ENCODE data around the gene CHP1. TPM values are rescaled to one million over a fixed set of nuclear protein-coding genes. Genes with fewer than 3 reads are reported as not detected.

CHP1 gene
- total RNA-seq, 1 experiment from 2014 or later, result 101 TPM

GRCh38 chr15:41283653-41284426 is 52.8 kb downstream of the CHP1 start (continued):
- TF ChIP-seq, protein P1, sequence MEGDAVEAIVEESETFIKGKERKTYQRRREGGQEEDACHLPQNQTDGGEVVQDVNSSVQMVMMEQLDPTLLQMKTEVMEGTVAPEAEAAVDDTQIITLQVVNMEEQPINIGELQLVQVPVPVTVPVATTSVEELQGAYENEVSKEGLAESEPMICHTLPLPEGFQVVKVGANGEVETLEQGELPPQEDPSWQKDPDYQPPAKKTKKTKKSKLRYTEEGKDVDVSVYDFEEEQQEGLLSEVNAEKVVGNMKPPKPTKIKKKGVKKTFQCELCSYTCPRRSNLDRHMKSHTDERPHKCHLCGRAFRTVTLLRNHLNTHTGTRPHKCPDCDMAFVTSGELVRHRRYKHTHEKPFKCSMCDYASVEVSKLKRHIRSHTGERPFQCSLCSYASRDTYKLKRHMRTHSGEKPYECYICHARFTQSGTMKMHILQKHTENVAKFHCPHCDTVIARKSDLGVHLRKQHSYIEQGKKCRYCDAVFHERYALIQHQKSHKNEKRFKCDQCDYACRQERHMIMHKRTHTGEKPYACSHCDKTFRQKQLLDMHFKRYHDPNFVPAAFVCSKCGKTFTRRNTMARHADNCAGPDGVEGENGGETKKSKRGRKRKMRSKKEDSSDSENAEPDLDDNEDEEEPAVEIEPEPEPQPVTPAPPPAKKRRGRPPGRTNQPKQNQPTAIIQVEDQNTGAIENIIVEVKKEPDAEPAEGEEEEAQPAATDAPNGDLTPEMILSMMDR (IDR thresholded peaks at IDR 0.05 in 2 of 3, conservative IDR thresholded peaks at IDR 0.05 in 1 of 3; ENCODE audit: borderline replicate concordance in 1 of 3, insufficient read depth in 1 of 3, low read depth in 2 of 3, low read length in 2 of 3), result no peak

- intact Hi-C loops (cut with micrococcal nuclease), result loop anchor here (5.0 kb wide), 1 partner anchor 167 kb away; the partner anchor contains the start of gene INO80
- peaks cover 22 to 40% of the 10 kb centered on the region in 2 experiments for H3K36me3 ChIP-seq (ENCODE audit: control insufficient read depth in 1 of 2, insufficient read depth in 2 of 2, low read length in 2 of 2)
- no peaks in the 10 kb centered on the region for H3K9me3 ChIP-seq (ENCODE audit: control insufficient read depth in 1 of 2, insufficient read depth in 1 of 2, low read depth in 1 of 2, low read length in 2 of 2)
- ChIA-PET POLR2A (no interaction called here), CTCF (no interaction called here), RAD21 (ENCODE audit: low non-redundant PET in 1 of 2, low total read pairs in 2 of 2, uncharacterized antibody in 2 of 2, unreplicated experiment in 2 of 2) (no interaction called here)
- BruUV-seq (replicated peaks), result TSS peak; percentile 45
- peaks cover 9 to 32% of the 10 kb centered on the region in 2 experiments; a peak in 3 of 4 replicates for H3K4me1 ChIP-seq (ENCODE audit: control insufficient read depth in 1 of 2, insufficient read depth in 2 of 2, low read length in 2 of 2)
- H3K79me2 ChIP-seq (ENCODE audit: insufficient read depth, low read length), result peaks cover 54% of the 10 kb centered on the region
- no peak for DNase-seq (ENCODE audit: low read depth, low spot score)
- peak overlapping the region; percentile 78 for H3K4me2 ChIP-seq (ENCODE audit: low read length)
- H4K20me1 ChIP-seq (ENCODE audit: insufficient read depth), result 0 out of 2 replicates have a peak, but pooled peaks cover 4% of the 10 kb centered on the region
- H3K27ac ChIP-seq (ENCODE audit: low read depth, low read length), result peak overlapping the region; percentile 82
- H2AFZ ChIP-seq (ENCODE audit: low read depth, low read length, poor library complexity, severe bottlenecking), result no peak overlapping the region
- H3K27me3 ChIP-seq (ENCODE audit: insufficient read depth, low read length), result no peaks in the 10 kb centered on the region
- no peak for ATAC-seq
- H3K9me2 ChIP-seq (ENCODE audit: insufficient read depth), result no peaks in the 10 kb centered on the region
- peak overlapping the region; percentile 71 to 84 for H3K4me3 ChIP-seq (replicated peaks in 1 of 2; ENCODE audit: low read depth in 1 of 2, low read length in 2 of 2)
- peak overlapping the region; percentile 96 for H3K9ac ChIP-seq (ENCODE audit: low read length)
- TF ChIP-seq, protein P2, sequence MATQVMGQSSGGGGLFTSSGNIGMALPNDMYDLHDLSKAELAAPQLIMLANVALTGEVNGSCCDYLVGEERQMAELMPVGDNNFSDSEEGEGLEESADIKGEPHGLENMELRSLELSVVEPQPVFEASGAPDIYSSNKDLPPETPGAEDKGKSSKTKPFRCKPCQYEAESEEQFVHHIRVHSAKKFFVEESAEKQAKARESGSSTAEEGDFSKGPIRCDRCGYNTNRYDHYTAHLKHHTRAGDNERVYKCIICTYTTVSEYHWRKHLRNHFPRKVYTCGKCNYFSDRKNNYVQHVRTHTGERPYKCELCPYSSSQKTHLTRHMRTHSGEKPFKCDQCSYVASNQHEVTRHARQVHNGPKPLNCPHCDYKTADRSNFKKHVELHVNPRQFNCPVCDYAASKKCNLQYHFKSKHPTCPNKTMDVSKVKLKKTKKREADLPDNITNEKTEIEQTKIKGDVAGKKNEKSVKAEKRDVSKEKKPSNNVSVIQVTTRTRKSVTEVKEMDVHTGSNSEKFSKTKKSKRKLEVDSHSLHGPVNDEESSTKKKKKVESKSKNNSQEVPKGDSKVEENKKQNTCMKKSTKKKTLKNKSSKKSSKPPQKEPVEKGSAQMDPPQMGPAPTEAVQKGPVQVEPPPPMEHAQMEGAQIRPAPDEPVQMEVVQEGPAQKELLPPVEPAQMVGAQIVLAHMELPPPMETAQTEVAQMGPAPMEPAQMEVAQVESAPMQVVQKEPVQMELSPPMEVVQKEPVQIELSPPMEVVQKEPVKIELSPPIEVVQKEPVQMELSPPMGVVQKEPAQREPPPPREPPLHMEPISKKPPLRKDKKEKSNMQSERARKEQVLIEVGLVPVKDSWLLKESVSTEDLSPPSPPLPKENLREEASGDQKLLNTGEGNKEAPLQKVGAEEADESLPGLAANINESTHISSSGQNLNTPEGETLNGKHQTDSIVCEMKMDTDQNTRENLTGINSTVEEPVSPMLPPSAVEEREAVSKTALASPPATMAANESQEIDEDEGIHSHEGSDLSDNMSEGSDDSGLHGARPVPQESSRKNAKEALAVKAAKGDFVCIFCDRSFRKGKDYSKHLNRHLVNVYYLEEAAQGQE (IDR thresholded peaks at IDR 0.05; ENCODE audit: low read depth), result no peak
- TF ChIP-seq EZH2 (IDR thresholded peaks at IDR 0.05), result no peak
- TF ChIP-seq, protein P3, sequence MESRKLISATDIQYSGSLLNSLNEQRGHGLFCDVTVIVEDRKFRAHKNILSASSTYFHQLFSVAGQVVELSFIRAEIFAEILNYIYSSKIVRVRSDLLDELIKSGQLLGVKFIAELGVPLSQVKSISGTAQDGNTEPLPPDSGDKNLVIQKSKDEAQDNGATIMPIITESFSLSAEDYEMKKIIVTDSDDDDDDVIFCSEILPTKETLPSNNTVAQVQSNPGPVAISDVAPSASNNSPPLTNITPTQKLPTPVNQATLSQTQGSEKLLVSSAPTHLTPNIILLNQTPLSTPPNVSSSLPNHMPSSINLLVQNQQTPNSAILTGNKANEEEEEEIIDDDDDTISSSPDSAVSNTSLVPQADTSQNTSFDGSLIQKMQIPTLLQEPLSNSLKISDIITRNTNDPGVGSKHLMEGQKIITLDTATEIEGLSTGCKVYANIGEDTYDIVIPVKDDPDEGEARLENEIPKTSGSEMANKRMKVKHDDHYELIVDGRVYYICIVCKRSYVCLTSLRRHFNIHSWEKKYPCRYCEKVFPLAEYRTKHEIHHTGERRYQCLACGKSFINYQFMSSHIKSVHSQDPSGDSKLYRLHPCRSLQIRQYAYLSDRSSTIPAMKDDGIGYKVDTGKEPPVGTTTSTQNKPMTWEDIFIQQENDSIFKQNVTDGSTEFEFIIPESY (IDR thresholded peaks at IDR 0.05; ENCODE audit: extremely low read depth, insufficient replicate concordance, low read length), result no peak
- TF ChIP-seq SP1 (IDR thresholded peaks at IDR 0.05; ENCODE audit: low read depth), result no peak
- no peak for TF ChIP-seq CEBPB (IDR thresholded peaks at IDR 0.05; ENCODE audit: low read depth)
- no peak for TF ChIP-seq CBX3 (IDR thresholded peaks at IDR 0.05; ENCODE audit: low read depth)
- TF ChIP-seq SIN3A (IDR thresholded peaks at IDR 0.05; ENCODE audit: low read depth), result no peak
- TF ChIP-seq, protein P1 (IDR thresholded peaks at IDR 0.05 in 2 of 3, conservative IDR thresholded peaks at IDR 0.05 in 1 of 3; ENCODE audit: borderline replicate concordance in 1 of 3, insufficient read depth in 1 of 3, low read depth in 2 of 3, low read length in 2 of 3), result no peak
- TF ChIP-seq, protein P4, sequence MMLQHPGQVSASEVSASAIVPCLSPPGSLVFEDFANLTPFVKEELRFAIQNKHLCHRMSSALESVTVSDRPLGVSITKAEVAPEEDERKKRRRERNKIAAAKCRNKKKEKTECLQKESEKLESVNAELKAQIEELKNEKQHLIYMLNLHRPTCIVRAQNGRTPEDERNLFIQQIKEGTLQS (IDR thresholded peaks at IDR 0.05), result no peak
- no peak for TF ChIP-seq FOSL1 (IDR thresholded peaks at IDR 0.05; ENCODE audit: low read depth)
These were observed 53.5 kb downstream of the CHP1 start for GRCh38 chr15:41284427-41285177.

All from HCT116 (cell line).